Subcutaneous abdominal adipose tissue (tissue), 5 donors: ENCODE measurements around the gene CCL1.

ENCODE experiments used
- H3K27ac ChIP-seq: one replicate; pipeline ENCODE4 v1.7.0; 2013; ENCODE audit warnings: low read depth, mild to moderate bottlenecking, inconsistent platforms, low read length, moderate library complexity
- H3K27me3 ChIP-seq, 5 donors: one replicate each; pipeline ENCODE4 v1.7.0; 2013; ENCODE audit warnings: low read length in 5 of 5, inconsistent platforms in 1 of 5; ENCODE audit not compliant: control insufficient read depth in 5 of 5, insufficient read depth in 4 of 5
- H3K36me3 ChIP-seq, 5 donors: one replicate each; pipeline ENCODE4 v1.7.0; 2013; ENCODE audit warnings: low read length in 5 of 5; ENCODE audit not compliant: control insufficient read depth in 5 of 5, insufficient read depth in 5 of 5
- H3K4me1 ChIP-seq, 5 donors: one replicate each; pipeline ENCODE4 v1.7.0; 2013; ENCODE audit warnings: low read length in 5 of 5, mild to moderate bottlenecking in 3 of 5, moderate library complexity in 1 of 5; ENCODE audit not compliant: control insufficient read depth in 5 of 5, insufficient read depth in 5 of 5
- H3K4me3 ChIP-seq, 5 donors: one replicate each; pipeline ENCODE4 v1.7.0; 2013; ENCODE audit warnings: low read length in 5 of 5, low read depth in 1 of 5
- H3K9ac ChIP-seq, 5 donors: one replicate each; pipeline ENCODE4 v1.7.0; 2013; ENCODE audit warnings: low read length in 5 of 5, mild to moderate bottlenecking in 4 of 5, moderate library complexity in 3 of 5
- H3K9me3 ChIP-seq, 5 donors: one replicate each; pipeline ENCODE4 v1.7.0; 2013; ENCODE audit warnings: low read length in 5 of 5; ENCODE audit not compliant: control insufficient read depth in 5 of 5
- donor health status: healthy.
- donor health status: healthy.
- donor health status: healthy.
- donor health status: healthy.
- donor health status: healthy.

CCL1 gene

GRCh38 chr17:34361478-34362061, 1.5 kb downstream of the CCL1 start:
- H3K4me1 ChIP-seq: peaks cover 0 to 21% (median 6%) of the 10 kb centered on the region in 5 donors
- H3K9me3 ChIP-seq: no peaks in the 10 kb centered on the region
- no peak overlapping the region for H3K9ac ChIP-seq
- H3K27ac ChIP-seq: no peak overlapping the region
- peaks cover 0 to 4% (median 0%) of the 10 kb centered on the region in 5 donors for H3K27me3 ChIP-seq
- H3K36me3 ChIP-seq: no peaks in the 10 kb centered on the region
- H3K4me3 ChIP-seq: no peak overlapping the region

DNA sequence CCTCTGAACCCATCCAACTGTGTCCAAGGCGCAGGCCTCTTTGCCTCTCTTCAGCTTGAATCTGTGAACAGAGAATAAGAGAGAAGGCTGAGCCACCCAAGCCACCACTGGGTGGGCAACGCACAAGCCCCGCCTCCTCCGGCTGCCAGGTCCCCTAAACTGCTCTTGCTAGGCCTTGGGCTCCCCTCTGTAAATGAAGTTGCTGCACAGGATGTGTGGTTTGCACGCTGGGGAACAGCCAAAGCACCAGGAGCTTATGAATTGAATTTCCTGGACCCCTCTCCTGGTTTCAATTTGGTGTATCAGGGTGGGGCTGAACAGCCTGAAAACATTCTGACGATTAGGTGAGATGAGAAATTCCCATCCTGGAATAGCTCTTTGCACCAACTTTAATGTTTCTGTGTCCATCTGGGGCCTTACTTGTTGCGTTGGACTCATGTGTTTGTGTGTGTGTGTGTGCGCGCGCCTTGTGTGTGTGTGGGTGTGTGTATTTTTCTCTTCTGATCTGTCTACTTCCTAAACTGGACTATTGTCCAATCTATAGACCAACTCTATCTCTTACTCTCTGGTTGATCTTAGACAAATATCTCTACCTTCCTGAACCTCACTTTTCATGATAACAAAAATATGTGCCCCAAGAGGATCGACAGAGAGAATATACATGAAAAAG, 2.3 kb downstream of the CCL1 start:
- no peaks in the 10 kb centered on the region for H3K9me3 ChIP-seq
- peaks cover 0 to 4% (median 0%) of the 10 kb centered on the region in 5 donors for H3K27me3 ChIP-seq
- H3K9ac ChIP-seq: no peak overlapping the region
- H3K36me3 ChIP-seq: no peaks in the 10 kb centered on the region
- H3K27ac ChIP-seq: no peak overlapping the region
- no peak overlapping the region for H3K4me3 ChIP-seq
- H3K4me1 ChIP-seq: peaks cover 0 to 22% (median 9%) of the 10 kb centered on the region in 5 donors

GRCh38 chr17:34358631-34359030, 4.4 kb downstream of the CCL1 start:
- Histone ChIP-seq H3K4me1 (peaks cover 0 to 29% (median 11%) of the 10 kb centered on the region in 5 donors), H3K4me3 (no peak overlapping the region), H3K36me3 (no peaks in the 10 kb centered on the region), H3K27me3 (peaks cover 0 to 4% (median 0%) of the 10 kb centered on the region in 5 donors), H3K9me3 (no peaks in the 10 kb centered on the region), H3K9ac (no peak overlapping the region), H3K27ac (no peak overlapping the region)

DNA sequence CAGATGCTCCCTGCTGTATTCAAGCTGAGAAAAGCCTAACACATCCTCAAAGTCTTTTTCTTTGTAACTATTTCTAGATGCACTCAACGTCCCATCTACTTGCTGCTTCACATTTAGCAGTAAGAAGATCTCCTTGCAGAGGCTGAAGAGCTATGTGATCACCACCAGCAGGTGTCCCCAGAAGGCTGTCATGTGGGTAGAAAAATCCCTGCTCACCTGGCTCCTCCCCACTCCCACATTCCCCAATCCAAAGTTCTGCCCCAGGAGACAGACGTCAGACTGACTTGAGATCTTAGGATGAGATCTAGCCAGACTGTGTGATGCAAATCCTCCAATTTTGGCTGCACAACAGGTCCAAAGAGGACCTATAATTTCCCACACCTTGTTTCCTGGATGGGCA, 5.6 kb downstream of the CCL1 start:
- Histone ChIP-seq H3K27ac (no peak overlapping the region), H3K36me3 (no peaks in the 10 kb centered on the region), H3K27me3 (no peaks in the 10 kb centered on the region), H3K4me3 (no peak overlapping the region), H3K9ac (no peak overlapping the region), H3K9me3 (no peaks in the 10 kb centered on the region), H3K4me1 (peaks cover 0 to 29% (median 11%) of the 10 kb centered on the region in 5 donors)

GRCh38 chr17:34356194-34356593, 6.8 kb downstream of the CCL1 start, which contains the start of gene CCL13:
TSS of gene CCL13 (plus strand) at chr17:34356480. CDS start at chr17:34356527, 47 bp downstream.
- Histone ChIP-seq H3K9ac (no peak within 1 kb of the TSS), H3K4me1 (peaks cover 0 to 23% (median 8%) of the 10 kb centered on the region in 5 donors), H3K36me3 (no peaks in the 10 kb centered on the region), H3K27me3 (no peaks in the 10 kb centered on the region), H3K4me3 (no peak within 1 kb of the TSS), H3K9me3 (no peaks in the 10 kb centered on the region), H3K27ac (no peak within 1 kb of the TSS)

GRCh38 chr17:34354637-34355036, 8.4 kb downstream of the CCL1 start:
- Histone ChIP-seq H3K36me3 (no peaks in the 10 kb centered on the region), H3K4me3 (no peak overlapping the region), H3K9me3 (no peaks in the 10 kb centered on the region), H3K27ac (no peak overlapping the region), H3K4me1 (peaks cover 0 to 14% (median 5%) of the 10 kb centered on the region in 5 donors), H3K9ac (no peak overlapping the region), H3K27me3 (no peaks in the 10 kb centered on the region)

DNA sequence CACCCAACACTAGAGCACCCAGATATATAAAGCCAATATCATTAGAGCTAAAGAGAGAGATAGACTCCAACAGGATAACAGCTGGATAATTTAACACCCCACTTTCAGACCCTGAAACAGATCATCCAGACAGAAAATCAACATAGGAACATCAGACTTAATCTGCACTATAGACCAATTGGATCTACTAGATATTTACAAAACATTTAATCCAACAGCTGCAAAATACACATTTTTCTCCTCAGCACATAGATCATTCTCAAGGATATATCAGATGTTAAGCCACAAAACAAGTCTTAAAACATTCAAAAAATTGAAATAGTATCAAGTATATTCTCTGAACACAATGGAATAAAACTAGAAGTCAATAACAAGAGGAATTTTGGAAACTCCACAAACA, 10.8 kb downstream of the CCL1 start:
- Histone ChIP-seq H3K36me3 (no peaks in the 10 kb centered on the region), H3K27ac (no peak overlapping the region), H3K9ac (no peak overlapping the region), H3K4me1 (peaks cover 0 to 15% (median 6%) of the 10 kb centered on the region in 5 donors), H3K9me3 (no peaks in the 10 kb centered on the region), H3K4me3 (no peak overlapping the region), H3K27me3 (no peaks in the 10 kb centered on the region)

DNA sequence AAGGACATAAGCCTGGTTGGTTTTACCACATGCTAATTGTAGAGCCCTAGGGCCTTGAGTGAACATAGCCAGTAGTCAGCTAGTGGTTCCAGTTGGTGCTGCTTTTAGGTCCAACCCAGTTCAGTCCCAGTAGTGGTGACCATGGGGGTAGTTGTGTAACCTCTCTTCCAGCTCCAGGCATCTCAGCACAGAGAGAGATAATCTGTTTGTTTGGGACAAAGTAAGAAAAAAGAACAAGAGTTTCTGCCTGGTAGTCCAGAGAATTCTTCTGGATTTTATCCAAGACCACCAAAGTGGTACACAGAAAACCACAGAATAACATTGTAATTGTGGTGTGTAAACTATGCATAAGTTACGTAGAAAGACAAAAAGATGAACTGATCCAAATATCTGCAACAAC, 11.9 kb downstream of the CCL1 start:
- Histone ChIP-seq H3K9me3 (no peaks in the 10 kb centered on the region), H3K4me1 (peaks cover 0 to 11% (median 6%) of the 10 kb centered on the region in 5 donors), H3K27me3 (no peaks in the 10 kb centered on the region), H3K9ac (no peak overlapping the region), H3K27ac (no peak overlapping the region), H3K36me3 (no peaks in the 10 kb centered on the region), H3K4me3 (no peak overlapping the region)

DNA sequence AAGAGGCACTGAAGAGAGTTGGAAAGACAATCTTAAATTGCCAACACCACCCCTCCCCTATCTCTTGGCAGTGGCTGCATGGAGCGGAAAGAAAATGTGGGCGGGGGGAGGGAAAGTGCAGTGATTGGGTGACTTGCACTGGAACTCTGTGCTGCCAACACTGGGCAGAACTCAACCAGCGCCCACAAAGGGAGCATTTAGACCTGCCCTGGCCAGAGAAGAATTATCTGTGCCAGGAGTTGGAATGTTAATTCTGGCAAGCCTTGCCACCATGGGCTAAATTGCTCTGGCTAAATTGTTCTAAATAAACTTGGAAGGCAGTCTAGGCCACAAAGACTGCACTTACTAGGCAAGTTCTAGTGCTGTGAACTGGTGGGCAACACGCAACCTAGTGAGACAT, 13.3 kb downstream of the CCL1 start:
- no peaks in the 10 kb centered on the region for H3K27me3 ChIP-seq
- H3K4me3 ChIP-seq: no peak overlapping the region
- H3K27ac ChIP-seq: no peak overlapping the region

DNA sequence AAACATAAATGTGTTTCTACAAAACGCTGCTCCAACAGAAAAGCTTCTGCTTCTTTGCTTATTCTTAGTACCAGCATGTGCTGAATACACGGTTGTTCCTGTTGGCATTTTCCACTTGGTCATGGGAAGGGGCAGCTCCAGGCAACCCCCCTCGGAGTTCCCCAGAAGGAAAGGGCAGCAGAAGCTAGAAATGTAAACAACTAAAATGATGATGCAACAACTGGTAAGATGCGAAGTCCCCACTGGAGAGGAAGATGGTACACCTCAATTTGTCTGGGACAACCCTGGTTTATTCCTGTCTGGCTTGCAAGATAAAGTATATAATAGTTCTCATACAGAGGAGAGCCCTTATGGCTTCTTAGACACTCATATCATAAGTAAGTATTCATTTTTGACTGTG, 16.0 kb downstream of the CCL1 start:
- no peaks in the 10 kb centered on the region for H3K27me3 ChIP-seq
- no peaks in the 10 kb centered on the region for H3K36me3 ChIP-seq
- no peak overlapping the region for H3K9ac ChIP-seq
- H3K9me3 ChIP-seq: no peaks in the 10 kb centered on the region
- H3K27ac ChIP-seq: no peak overlapping the region
- H3K4me1 ChIP-seq: peaks cover 0 to 6% (median 0%) of the 10 kb centered on the region in 5 donors
- H3K4me3 ChIP-seq: no peak overlapping the region

More for the DNA sequence above, 13.3 kb downstream of the CCL1 start:
- no peaks in the 10 kb centered on the region for H3K36me3 ChIP-seq
- peaks cover 0 to 6% (median 5%) of the 10 kb centered on the region in 5 donors for H3K4me1 ChIP-seq
- H3K9ac ChIP-seq: no peak overlapping the region
- no peaks in the 10 kb centered on the region for H3K9me3 ChIP-seq
